B cell (primary cell): ENCODE data around the gene IQCK. TPM values are rescaled to one million over a fixed set of nuclear protein-coding genes. Genes with fewer than 3 reads are reported as not detected.

Experiments used
- ATAC-seq: fragments of 200-7000 bp; cut with Tn5 transposase; one replicate; pipeline ENCODE4 v1.10.0; 2021; ENCODE audit warnings: low read depth, mild to moderate bottlenecking, moderate number of reproducible peaks, moderate library complexity
- CTCF ChIA-PET: fragments of 350-600 bp; sonication (Branson Sonifier 250); formaldehyde crosslinking; loops from one replicate; lab custom pipeline; 2021; ENCODE audit warnings: antibody characterized with exemption, inconsistent platforms; lab: Charles Lee
- POLR2A ChIA-PET: fragments of 350-600 bp; sonication (Branson Sonifier 250); formaldehyde crosslinking; loops from one replicate; lab custom pipeline; 2021; ENCODE audit warnings: antibody characterized with exemption; lab: Charles Lee
- DNase-seq: peaks from one replicate; pipeline ENCODE4 v3.0.0; 2013
- H2AFZ ChIP-seq: 2 replicates; pipeline ENCODE4 v1.6.1; 2012; ENCODE audit warnings: mild to moderate bottlenecking, low read depth, low read length; ENCODE audit not compliant: insufficient read depth, poor library complexity, severe bottlenecking
- H3K27ac ChIP-seq, 2 donors: 1 replicate in 1 of 2; 2 replicates in 1 of 2; pipeline ENCODE4 v1.5.1; 2012 to 2013; ENCODE audit warnings: low read length in 2 of 2, mild to moderate bottlenecking in 2 of 2, moderate library complexity in 1 of 2
- H3K27me3 ChIP-seq, 4 experiments: fragments of 200-600 bp in 1 of 4; sonication (generic) in 1 of 4; replicated peaks in 1 of 4; 1 replicate in 2 of 4; 2 replicates in 2 of 4; pipeline versions ENCODE4 v1.6.1 to v1.7.0; 2013 to 2016; ENCODE audit warnings: low read length in 3 of 4, mild to moderate bottlenecking in 2 of 4, mixed read lengths in 1 of 4, moderate library complexity in 1 of 4; ENCODE audit not compliant: insufficient read depth in 4 of 4, control insufficient read depth in 3 of 4; ENCODE audit errors: control extremely low read depth in 1 of 4
- H3K36me3 ChIP-seq, 2 experiments: replicated peaks in 1 of 2; 1 replicate in 1 of 2; 2 replicates in 1 of 2; pipeline versions ENCODE4 v1.6.1 to v1.7.1; 2013; ENCODE audit warnings: low read length in 1 of 2; ENCODE audit not compliant: insufficient read depth in 2 of 2, control insufficient read depth in 1 of 2; ENCODE audit errors: control extremely low read depth in 1 of 2, extremely low read depth in 1 of 2
- H3K4me1 ChIP-seq, 2 donors: fragments of 200-600 bp in 1 of 2; sonication (generic) in 1 of 2; 1 replicate in 1 of 2; 2 replicates in 1 of 2; pipeline versions ENCODE4 v1.5.1 to v1.6.1; 2013 to 2017; ENCODE audit warnings: low read length in 2 of 2; ENCODE audit not compliant: control insufficient read depth in 2 of 2, insufficient read depth in 2 of 2
- H3K4me2 ChIP-seq: replicated peaks from 2 replicates; pipeline ENCODE3; 2012; ENCODE audit warnings: mild to moderate bottlenecking, low read depth, low read length; ENCODE audit not compliant: poor library complexity, severe bottlenecking
- H3K4me3 ChIP-seq, 5 experiments: fragments of 200-600 bp in 1 of 5; sonication (generic) in 1 of 5; 1 replicate in 3 of 5; 2 replicates in 2 of 5; pipeline versions ENCODE4 v1.5.1 to v1.7.0; 2011 to 2016; ENCODE audit warnings: low read length in 4 of 5, mild to moderate bottlenecking in 4 of 5, low read depth in 2 of 5, control low read depth in 1 of 5, moderate library complexity in 1 of 5; ENCODE audit not compliant: insufficient read depth in 1 of 5; ENCODE audit errors: control extremely low read depth in 1 of 5, extremely low read depth in 1 of 5
- H3K79me2 ChIP-seq: fragments of 200-600 bp; sonication (generic); one replicate; pipeline ENCODE4 v1.6.0; 2016; ENCODE audit warnings: low read length; ENCODE audit not compliant: control insufficient read depth, insufficient read depth
- H3K9ac ChIP-seq: fragments of 200-600 bp; sonication (generic); 2 replicates; pipeline ENCODE4 v1.6.1; 2017; ENCODE audit warnings: mild to moderate bottlenecking, low read length, moderate library complexity
- H3K9me3 ChIP-seq, 3 donors: one replicate each; pipeline versions ENCODE4 v1.6.1 to v1.7.1; 2013; ENCODE audit warnings: low read length in 2 of 3; ENCODE audit not compliant: control insufficient read depth in 2 of 3, insufficient read depth in 1 of 3; ENCODE audit errors: control extremely low read depth in 1 of 3
- H4K20me1 ChIP-seq: 2 replicates; pipeline ENCODE4 v1.6.0; 2012; ENCODE audit warnings: mild to moderate bottlenecking, low read length; ENCODE audit not compliant: insufficient read depth, control insufficient read depth, poor library complexity, severe bottlenecking
- H3K27ac Mint-ChIP-seq: one replicate; pipeline ENCODE4 v1.8.0; 2021; ENCODE audit warnings: mixed read lengths
- H3K27me3 Mint-ChIP-seq: one replicate; pipeline ENCODE4 v1.8.0; 2021; ENCODE audit warnings: mixed read lengths
- H3K4me1 Mint-ChIP-seq: one replicate; pipeline ENCODE4 v1.8.0; 2021; ENCODE audit warnings: mixed read lengths
- H3K4me3 Mint-ChIP-seq: one replicate; pipeline ENCODE4 v1.8.0; 2021; ENCODE audit warnings: mixed read lengths
- H3K9me3 Mint-ChIP-seq: one replicate; pipeline ENCODE4 v1.8.0; 2022; ENCODE audit warnings: mixed read lengths; ENCODE audit not compliant: insufficient read depth
- EZH2 ChIP-seq: IDR thresholded peaks from 2 replicates; pipeline ENCODE4 v1.6.1; 2012; ENCODE audit warnings: borderline replicate concordance, low read depth, mild to moderate bottlenecking, moderate library complexity, low read length; ENCODE audit not compliant: insufficient read depth, poor library complexity, severe bottlenecking
- WGBS: methylation state at CpG from one replicate; pipeline ENCODE4 v1.1.5; 2013; ENCODE audit warnings: missing lambda C conversion rate; ENCODE audit not compliant: insufficient coverage; 5-methylcytosine and 5-hydroxymethylcytosine counted together
- intact Hi-C: fragments of 100-400 bp; cut with micrococcal nuclease; formaldehyde crosslinking; loops from one replicate; pipeline ENCODE4 v1.10.0; 2022
- polyA plus RNA-seq: library from polyadenylated mRNA; depleted of rRNA; stranded (reverse); fragments of >200 nt; gene quantifications from 2 replicates; pipeline ENCODE4 v1.2.3, GENCODE V29; 2012
- total RNA-seq, 2 donors: library from RNA; stranded (reverse); fragments of 120-200 nt in 1 of 2; gene quantifications; 1 replicate in 1 of 2; 2 replicates in 1 of 2; pipeline versions ENCODE4 v1.2.3 to v1.2.4, GENCODE V29; 2013 to 2022
- TF ChIP-seq, protein P1 (sequence below): fragments of 200-600 bp; IDR thresholded peaks from one replicate; pipeline ENCODE4 v1.8.0; 2022; ENCODE audit warnings: antibody characterized with exemption, mild to moderate bottlenecking

The IQCK gene
- total and polyA plus RNA-seq, 2 donors (not counting 1 experiment from before 2014, with no cell fraction given): 1.00 to 3.0 TPM

DNA sequence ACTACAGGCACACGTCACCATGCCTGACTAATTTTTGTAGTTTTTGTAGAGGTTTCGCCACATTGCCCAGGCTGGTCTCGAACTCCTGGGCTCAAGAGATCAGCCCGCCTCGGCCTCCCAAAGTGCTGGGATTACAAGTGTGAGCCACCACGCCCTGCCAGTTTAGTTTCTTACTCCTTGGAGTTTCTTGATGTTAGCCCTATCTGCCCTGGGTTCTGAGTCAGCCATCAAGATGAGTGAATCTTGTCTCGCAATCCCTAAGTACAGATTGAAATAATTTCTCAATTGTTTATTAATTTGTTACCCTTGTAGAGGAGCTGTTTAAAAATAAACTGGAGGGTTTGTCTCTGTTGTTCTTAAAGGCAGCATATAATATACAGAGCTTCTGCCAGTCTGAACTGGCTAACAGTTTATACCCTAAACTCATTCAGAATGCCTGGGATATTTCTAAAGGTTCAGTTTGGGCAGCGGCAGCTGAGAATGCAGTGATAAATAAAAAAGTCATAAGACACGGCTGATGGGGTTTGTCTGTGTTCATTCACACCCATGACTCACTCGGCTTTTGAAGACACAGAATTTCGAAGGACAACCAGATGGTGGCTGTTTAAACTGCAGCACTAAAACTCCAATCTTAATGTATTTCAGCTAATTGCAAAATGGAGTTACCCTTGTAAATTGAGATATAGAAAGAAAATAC lies 127.0 kb downstream of the IQCK start:
- H3K27ac ChIP-seq: no peak overlapping the region
- H3K9ac ChIP-seq: no peak overlapping the region
- DNase-seq: no peak
- Mint-ChIP-seq H3K9me3 (no peaks in the 10 kb centered on the region), H3K4me1 (no peaks in the 10 kb centered on the region), H3K4me3 (no peak overlapping the region), H3K27ac (no peak overlapping the region), H3K27me3 (peaks cover 7% of the 10 kb centered on the region)
- no peaks in the 10 kb centered on the region for H3K36me3 ChIP-seq
- H2AFZ ChIP-seq: no peak overlapping the region
- H3K79me2 ChIP-seq: no peaks in the 10 kb centered on the region
- POLR2A ChIA-PET: no interaction called here
- no peak overlapping the region for H3K4me3 ChIP-seq
- 81% methylated on average over 6 of the region's 11 CpGs for WGBS
- TF ChIP-seq EZH2: no peak
- TF ChIP-seq, protein P1, sequence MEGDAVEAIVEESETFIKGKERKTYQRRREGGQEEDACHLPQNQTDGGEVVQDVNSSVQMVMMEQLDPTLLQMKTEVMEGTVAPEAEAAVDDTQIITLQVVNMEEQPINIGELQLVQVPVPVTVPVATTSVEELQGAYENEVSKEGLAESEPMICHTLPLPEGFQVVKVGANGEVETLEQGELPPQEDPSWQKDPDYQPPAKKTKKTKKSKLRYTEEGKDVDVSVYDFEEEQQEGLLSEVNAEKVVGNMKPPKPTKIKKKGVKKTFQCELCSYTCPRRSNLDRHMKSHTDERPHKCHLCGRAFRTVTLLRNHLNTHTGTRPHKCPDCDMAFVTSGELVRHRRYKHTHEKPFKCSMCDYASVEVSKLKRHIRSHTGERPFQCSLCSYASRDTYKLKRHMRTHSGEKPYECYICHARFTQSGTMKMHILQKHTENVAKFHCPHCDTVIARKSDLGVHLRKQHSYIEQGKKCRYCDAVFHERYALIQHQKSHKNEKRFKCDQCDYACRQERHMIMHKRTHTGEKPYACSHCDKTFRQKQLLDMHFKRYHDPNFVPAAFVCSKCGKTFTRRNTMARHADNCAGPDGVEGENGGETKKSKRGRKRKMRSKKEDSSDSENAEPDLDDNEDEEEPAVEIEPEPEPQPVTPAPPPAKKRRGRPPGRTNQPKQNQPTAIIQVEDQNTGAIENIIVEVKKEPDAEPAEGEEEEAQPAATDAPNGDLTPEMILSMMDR: no peak
- CTCF ChIA-PET: no interaction called here
- no peak for ATAC-seq
- intact Hi-C loops: no loop called here
- H3K27me3 ChIP-seq: no peaks in the 10 kb centered on the region
- H4K20me1 ChIP-seq: no peaks in the 10 kb centered on the region
- H3K4me1 ChIP-seq: no peaks in the 10 kb centered on the region
- no peaks in the 10 kb centered on the region for H3K9me3 ChIP-seq
- no peak overlapping the region for H3K4me2 ChIP-seq

DNA sequence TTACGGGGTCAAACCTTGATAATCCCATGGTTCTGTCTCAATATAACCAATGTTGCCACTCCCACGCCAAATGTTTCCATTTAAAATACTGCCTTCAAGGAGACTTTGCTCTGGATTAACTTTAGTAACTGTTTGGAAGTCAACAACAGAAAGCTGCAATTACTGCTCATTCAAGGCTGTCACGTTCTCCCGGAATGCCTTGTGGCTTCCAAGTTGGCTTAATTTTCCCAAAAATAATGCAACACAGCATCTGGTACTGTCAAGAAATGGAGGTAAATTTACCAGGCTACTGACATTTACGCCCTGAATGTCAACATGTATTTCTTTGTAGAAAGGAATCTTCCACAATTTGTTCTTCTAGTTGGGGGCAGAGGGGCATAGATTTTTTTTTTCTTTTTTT lies 128.4 kb downstream of the IQCK start:
- no peaks in the 10 kb centered on the region for H3K9me3 Mint-ChIP-seq
- POLR2A ChIA-PET: no interaction called here
- H3K4me2 ChIP-seq: no peak overlapping the region
- no peaks in the 10 kb centered on the region for H3K4me1 ChIP-seq
- intact Hi-C loops: no loop called here
- peaks cover 10% of the 10 kb centered on the region for H3K27me3 Mint-ChIP-seq
- H3K79me2 ChIP-seq: no peaks in the 10 kb centered on the region
- ATAC-seq (no peak), DNase-seq (no peak)
- H3K4me1 Mint-ChIP-seq: no peaks in the 10 kb centered on the region
- no peak overlapping the region for H2AFZ ChIP-seq
- no peak overlapping the region for H3K4me3 Mint-ChIP-seq
- no peaks in the 10 kb centered on the region for H3K27me3 ChIP-seq
- no peaks in the 10 kb centered on the region for H3K36me3 ChIP-seq
- CTCF ChIA-PET: no interaction called here
- H3K9me3 ChIP-seq: no peaks in the 10 kb centered on the region
- no peaks in the 10 kb centered on the region for H4K20me1 ChIP-seq
- 84% methylated on average over 2 of the region's 5 CpGs for WGBS
- H3K27ac ChIP-seq: no peak overlapping the region
- TF ChIP-seq, protein P1: no peak
- no peak for TF ChIP-seq EZH2
- H3K9ac ChIP-seq: no peak overlapping the region
- H3K4me3 ChIP-seq: no peak overlapping the region
- no peak overlapping the region for H3K27ac Mint-ChIP-seq
